ENCODE measurements around the gene XRCC6.

DNA sequence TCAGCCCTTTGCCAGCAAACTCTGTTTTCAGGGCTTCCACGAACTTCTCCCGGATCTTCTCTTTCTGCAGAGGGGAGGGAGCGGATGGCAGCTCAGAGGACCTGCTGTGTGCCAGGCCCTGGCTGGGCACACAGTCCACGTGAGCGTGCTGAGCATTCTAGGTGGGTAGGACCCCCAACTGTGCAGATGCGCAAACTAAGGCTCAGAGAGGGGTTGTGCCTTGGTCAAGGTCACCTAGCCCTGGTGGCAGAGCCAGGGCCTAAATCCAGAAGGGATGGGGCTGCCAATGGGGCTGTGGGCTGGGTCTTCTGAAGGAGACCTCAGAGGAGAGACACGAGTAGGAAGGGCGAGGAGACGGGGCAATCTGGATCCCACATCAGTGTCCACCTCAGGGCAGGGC lies 42.3 kb upstream of the XRCC6 start:
- TF ChIP-seq, protein P1, sequence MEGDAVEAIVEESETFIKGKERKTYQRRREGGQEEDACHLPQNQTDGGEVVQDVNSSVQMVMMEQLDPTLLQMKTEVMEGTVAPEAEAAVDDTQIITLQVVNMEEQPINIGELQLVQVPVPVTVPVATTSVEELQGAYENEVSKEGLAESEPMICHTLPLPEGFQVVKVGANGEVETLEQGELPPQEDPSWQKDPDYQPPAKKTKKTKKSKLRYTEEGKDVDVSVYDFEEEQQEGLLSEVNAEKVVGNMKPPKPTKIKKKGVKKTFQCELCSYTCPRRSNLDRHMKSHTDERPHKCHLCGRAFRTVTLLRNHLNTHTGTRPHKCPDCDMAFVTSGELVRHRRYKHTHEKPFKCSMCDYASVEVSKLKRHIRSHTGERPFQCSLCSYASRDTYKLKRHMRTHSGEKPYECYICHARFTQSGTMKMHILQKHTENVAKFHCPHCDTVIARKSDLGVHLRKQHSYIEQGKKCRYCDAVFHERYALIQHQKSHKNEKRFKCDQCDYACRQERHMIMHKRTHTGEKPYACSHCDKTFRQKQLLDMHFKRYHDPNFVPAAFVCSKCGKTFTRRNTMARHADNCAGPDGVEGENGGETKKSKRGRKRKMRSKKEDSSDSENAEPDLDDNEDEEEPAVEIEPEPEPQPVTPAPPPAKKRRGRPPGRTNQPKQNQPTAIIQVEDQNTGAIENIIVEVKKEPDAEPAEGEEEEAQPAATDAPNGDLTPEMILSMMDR (IDR thresholded peaks at IDR 0.05) = no peak
- no peak for TF ChIP-seq ZFX (IDR thresholded peaks at IDR 0.05; ENCODE audit: borderline replicate concordance)

Data from 22Rv1 (cell line).